SK-N-SH (cell line): ENCODE data around the gene PON3.

ENCODE experiments used
- CTCF ChIP-seq: fragments of 200-600 bp; sonication (generic); IDR thresholded peaks from 2 replicates; pipeline ENCODE4 v1.6.1; 2017; ENCODE audit warnings: antibody characterized with exemption, mild to moderate bottlenecking, moderate library complexity
- EP300 ChIP-seq, 2 experiments: IDR thresholded peaks; 2 replicates each; pipeline versions ENCODE4 v1.4.0 to v1.6.1; 2012; ENCODE audit warnings: borderline replicate concordance in 1 of 2, low read depth in 1 of 2, low read length in 1 of 2
- FOXM1 ChIP-seq: IDR thresholded peaks from 2 replicates; pipeline ENCODE4 v1.4.0; 2012; ENCODE audit warnings: low read depth, mild to moderate bottlenecking
- JUND ChIP-seq: IDR thresholded peaks from 2 replicates; pipeline ENCODE4 v1.4.0; 2012
- MAX ChIP-seq: IDR thresholded peaks from 2 replicates; pipeline ENCODE4 v1.4.0; 2012; ENCODE audit warnings: low read depth
- RAD21 ChIP-seq: IDR thresholded peaks from 2 replicates; pipeline ENCODE4 v1.6.1; 2012; ENCODE audit warnings: mild to moderate bottlenecking, low read length
- TAF1 ChIP-seq: IDR thresholded peaks from 2 replicates; pipeline ENCODE4 v1.6.1; 2012; ENCODE audit warnings: low read depth, mild to moderate bottlenecking, low read length, moderate library complexity, borderline replicate concordance
- TCF12 ChIP-seq: IDR thresholded peaks from 2 replicates; pipeline ENCODE4 v1.4.0; 2012

GRCh38 chr7:95375591-95376257, 20.5 kb downstream of the PON3 start:
- no peak for TF ChIP-seq TCF12
- TF ChIP-seq CTCF, result no peak
- no peak for TF ChIP-seq FOXM1
- TF ChIP-seq EP300 (IDR thresholded peaks at IDR 0.05; ENCODE audit: borderline replicate concordance in 1 of 2, low read depth in 1 of 2, low read length in 1 of 2), result no peak
- TF ChIP-seq MAX, result no peak
- TF ChIP-seq RAD21, result no peak
- TF ChIP-seq TAF1, result no peak
- TF ChIP-seq JUND, result no peak
